HFFc6 (cell line): Measurements from ENCODE around the gene FAM131B. TPM values are rescaled to one million over a fixed set of nuclear protein-coding genes. Genes with fewer than 3 reads are reported as not detected.

ENCODE experiments used
- DNase-seq: peaks from one replicate; pipeline ENCODE4 v3.0.0-alpha.2; 2018
- H3K27ac Mint-ChIP-seq: 2 replicates; pipeline ENCODE4 v1.8.0; 2020; ENCODE audit warnings: mild to moderate bottlenecking, mixed read lengths
- H3K27me3 Mint-ChIP-seq: 2 replicates; pipeline ENCODE4 v1.8.0; 2021; ENCODE audit warnings: mild to moderate bottlenecking, moderate library complexity, mixed read lengths; ENCODE audit not compliant: insufficient read depth
- H3K36me3 Mint-ChIP-seq: 2 replicates; pipeline ENCODE4 v1.8.0; 2021; ENCODE audit warnings: low read depth, mixed read lengths
- H3K4me1 Mint-ChIP-seq: 2 replicates; pipeline ENCODE4 v1.8.0; 2020; ENCODE audit warnings: low read depth, mixed read lengths
- H3K4me3 Mint-ChIP-seq: 2 replicates; pipeline ENCODE4 v1.8.0; 2020; ENCODE audit warnings: mild to moderate bottlenecking, moderate library complexity, mixed read lengths
- H3K9me3 Mint-ChIP-seq: 2 replicates; pipeline ENCODE4 v1.8.0; 2020; ENCODE audit warnings: mild to moderate bottlenecking, mixed read lengths
- CTCF ChIP-seq: fragments of 200-600 bp; sonication (generic); IDR thresholded peaks from 2 replicates; pipeline ENCODE4 v1.5.0; 2021; ENCODE audit warnings: antibody characterized with exemption, mild to moderate bottlenecking
- long read RNA-seq: library from polyadenylated mRNA; unstranded; transcript quantifications from one replicate; pipeline ENCODE4 v2.0.0, GENCODE V29; 2019
- total RNA-seq, 6 experiments: library from RNA; stranded (reverse); fragmentation: NEBNext Ultra II Directional; extraction: Animal tissue kit (Norgen Biotek cat#: 25700); gene quantifications; 2 replicates in 1 of 6; 3 replicates in 5 of 6; pipeline ENCODE4 v1.2.3, GENCODE V29; 2021

Gene FAM131B
- total RNA-seq = 1 to 10 TPM in 3 of 6 experiments, under 1 TPM in 3; 0.70 to 1.3 (median 0.98) TPM
- long read RNA-seq = 0 reads

- Mint-ChIP-seq H3K4me3 (peak within 1 kb of the TSS; percentile 68), H3K36me3 (no peaks in the 10 kb centered on the region), H3K27ac (no peak within 1 kb of the TSS), H3K4me1 (no peaks in the 10 kb centered on the region), H3K27me3 (peaks cover 54% of the 10 kb centered on the region), H3K9me3 (no peaks in the 10 kb centered on the region)
- DNase-seq = no peak
- no peak for TF ChIP-seq CTCF
These were observed at the start of gene FAM131B for GRCh38 chr7:143362131-143363015. TSS of gene FAM131B (minus strand) at chr7:143362713. CDS start at chr7:143362603, 110 bp downstream.

- no peaks in the 10 kb centered on the region for H3K36me3 Mint-ChIP-seq
- no peak for DNase-seq
- H3K27me3 Mint-ChIP-seq = peaks cover 3% of the 10 kb centered on the region
- no peaks in the 10 kb centered on the region for H3K9me3 Mint-ChIP-seq
- peak; percentile 15; the same call in 1 of the 2 replicates for TF ChIP-seq CTCF
- no peak overlapping the region for H3K27ac Mint-ChIP-seq
- H3K4me1 Mint-ChIP-seq = peaks cover 34% of the 10 kb centered on the region
- no peak overlapping the region for H3K4me3 Mint-ChIP-seq
These were observed 49.6 kb upstream of the FAM131B start for GRCh38 chr7:143411976-143412708.

GRCh38 chr7:143410521-143411004 lies 48.0 kb upstream of the FAM131B start:
- no peak for TF ChIP-seq CTCF
- H3K4me1 Mint-ChIP-seq = peaks cover 27% of the 10 kb centered on the region
- peaks cover 3% of the 10 kb centered on the region for H3K27me3 Mint-ChIP-seq
- H3K4me3 Mint-ChIP-seq = no peak overlapping the region
- no peak overlapping the region for H3K27ac Mint-ChIP-seq
- H3K9me3 Mint-ChIP-seq = no peaks in the 10 kb centered on the region
- DNase-seq = no peak
- H3K36me3 Mint-ChIP-seq = no peaks in the 10 kb centered on the region

GRCh38 chr7:143408686-143409561 lies 46.4 kb upstream of the FAM131B start, which contains the start of gene EPHA1:
TSS of gene EPHA1 (minus strand) at chr7:143408856. CDS start at chr7:143408805, 51 bp downstream.
- DNase-seq = no peak
- Mint-ChIP-seq H3K27ac (no peak within 1 kb of the TSS), H3K9me3 (no peaks in the 10 kb centered on the region), H3K27me3 (peaks cover 3% of the 10 kb centered on the region), H3K4me3 (no peak within 1 kb of the TSS), H3K36me3 (no peaks in the 10 kb centered on the region), H3K4me1 (peaks cover 26% of the 10 kb centered on the region)
- peak; percentile 56 for TF ChIP-seq CTCF

GRCh38 chr7:143408252-143408685 lies 45.8 kb upstream of the FAM131B start:
- no peak for TF ChIP-seq CTCF
- no peaks in the 10 kb centered on the region for H3K9me3 Mint-ChIP-seq
- peaks cover 31% of the 10 kb centered on the region for H3K4me1 Mint-ChIP-seq
- H3K27ac Mint-ChIP-seq = no peak overlapping the region
- H3K27me3 Mint-ChIP-seq = peaks cover 3% of the 10 kb centered on the region
- no peak for DNase-seq
- H3K4me3 Mint-ChIP-seq = no peak overlapping the region
- H3K36me3 Mint-ChIP-seq = no peaks in the 10 kb centered on the region
